ENCODE measurements around the gene SFXN4. TPM values are rescaled to one million over a fixed set of nuclear protein-coding genes. Genes with fewer than 3 reads are reported as not detected.

Gene SFXN4
- total and polyA plus RNA-seq, 2 of the 13 experiments (the other 11 are each of a cell fraction or from before 2014, with no cell fraction given), result 47.7 to 64.9 TPM

DNA sequence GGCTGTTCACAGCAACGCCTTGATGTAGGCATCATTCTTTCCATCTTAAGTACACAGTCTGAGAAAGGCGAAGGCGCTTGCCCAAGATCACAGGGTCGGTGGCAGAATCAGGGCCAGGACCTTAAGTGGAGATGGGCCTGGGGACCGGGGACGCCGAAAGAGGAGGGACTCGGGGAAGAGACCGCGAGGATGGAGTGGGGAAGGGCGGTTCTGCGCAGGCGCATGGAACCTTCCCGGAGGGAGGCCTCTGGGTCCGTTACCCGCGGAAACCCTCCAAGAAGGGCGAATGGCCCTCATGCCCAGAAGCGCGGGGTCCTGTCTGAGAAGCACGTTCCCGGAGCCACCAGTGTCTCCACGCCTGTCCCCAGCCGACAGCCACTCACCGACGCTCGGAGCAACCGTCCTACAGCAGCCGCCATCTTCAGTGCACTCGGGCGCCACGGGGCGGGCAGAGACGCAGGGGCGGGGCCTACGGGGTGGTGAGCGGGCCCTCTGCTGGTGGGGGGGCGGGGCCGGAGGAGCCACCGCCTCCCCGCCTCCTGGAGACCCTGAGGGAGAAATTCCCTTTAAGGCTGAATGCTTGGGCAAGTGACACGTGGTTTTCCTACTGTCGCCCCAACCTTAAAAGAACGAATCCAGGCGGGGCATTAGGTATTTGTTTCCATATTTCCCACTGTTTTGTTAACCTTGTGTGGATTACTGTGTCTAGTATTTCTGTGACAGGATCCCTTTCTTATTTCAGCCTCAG, 13.0 kb upstream of the SFXN4 start, which contains the start of gene PRDX3 (continued):
- TF ChIP-seq ZNF326 (CRISPR knock-in tag; IDR thresholded peaks at IDR 0.05; ENCODE audit: borderline replicate concordance) (no peak), ZNF234 (CRISPR knock-in tag; conservative IDR thresholded peaks at IDR 0.05) (no peak), U2AF1 (optimal IDR thresholded peaks at IDR 0.05; ENCODE audit: low read depth, low read length) (no peak), ZNF276 (CRISPR knock-in tag; IDR thresholded peaks at IDR 0.05; ENCODE audit: low read depth) (peak; percentile 62; the same call in 1 of the 2 replicates), ZKSCAN5 (CRISPR knock-in tag; IDR thresholded peaks at IDR 0.05) (no peak), FOXK2 (IDR thresholded peaks at IDR 0.05) (no peak), EHMT2 (IDR thresholded peaks at IDR 0.05; ENCODE audit: borderline replicate concordance, low read depth, low read length) (no peak), ATF1 (CRISPR knock-in tag; IDR thresholded peaks at IDR 0.05) (no peak), RBAK (CRISPR knock-in tag; IDR thresholded peaks at IDR 0.05) (no peak), KLF13 (CRISPR knock-in tag; IDR thresholded peaks at IDR 0.05) (peak; percentile 81; the same call in 1 of the 2 replicates), ZNF431 (CRISPR knock-in tag; IDR thresholded peaks at IDR 0.05; ENCODE audit: borderline replicate concordance, low read depth) (no peak), MED8 (CRISPR knock-in tag; IDR thresholded peaks at IDR 0.05; ENCODE audit: insufficient replicate concordance) (peak; percentile 69), NFE2L1 (CRISPR knock-in tag; IDR thresholded peaks at IDR 0.05; ENCODE audit: borderline replicate concordance) (no peak), ZNF275 (CRISPR knock-in tag; IDR thresholded peaks at IDR 0.05; ENCODE audit: borderline replicate concordance) (peak; percentile 78; the same call in 1 of the 2 replicates), IRX3 (CRISPR knock-in tag; IDR thresholded peaks at IDR 0.05; ENCODE audit: borderline replicate concordance, low read depth) (no peak)
- TF ChIP-seq, protein P1, sequence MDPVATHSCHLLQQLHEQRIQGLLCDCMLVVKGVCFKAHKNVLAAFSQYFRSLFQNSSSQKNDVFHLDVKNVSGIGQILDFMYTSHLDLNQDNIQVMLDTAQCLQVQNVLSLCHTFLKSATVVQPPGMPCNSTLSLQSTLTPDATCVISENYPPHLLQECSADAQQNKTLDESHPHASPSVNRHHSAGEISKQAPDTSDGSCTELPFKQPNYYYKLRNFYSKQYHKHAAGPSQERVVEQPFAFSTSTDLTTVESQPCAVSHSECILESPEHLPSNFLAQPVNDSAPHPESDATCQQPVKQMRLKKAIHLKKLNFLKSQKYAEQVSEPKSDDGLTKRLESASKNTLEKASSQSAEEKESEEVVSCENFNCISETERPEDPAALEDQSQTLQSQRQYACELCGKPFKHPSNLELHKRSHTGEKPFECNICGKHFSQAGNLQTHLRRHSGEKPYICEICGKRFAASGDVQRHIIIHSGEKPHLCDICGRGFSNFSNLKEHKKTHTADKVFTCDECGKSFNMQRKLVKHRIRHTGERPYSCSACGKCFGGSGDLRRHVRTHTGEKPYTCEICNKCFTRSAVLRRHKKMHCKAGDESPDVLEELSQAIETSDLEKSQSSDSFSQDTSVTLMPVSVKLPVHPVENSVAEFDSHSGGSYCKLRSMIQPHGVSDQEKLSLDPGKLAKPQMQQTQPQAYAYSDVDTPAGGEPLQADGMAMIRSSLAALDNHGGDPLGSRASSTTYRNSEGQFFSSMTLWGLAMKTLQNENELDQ (CRISPR knock-in tag; IDR thresholded peaks at IDR 0.05; ENCODE audit: borderline replicate concordance), result no peak
- TF ChIP-seq, protein P2, sequence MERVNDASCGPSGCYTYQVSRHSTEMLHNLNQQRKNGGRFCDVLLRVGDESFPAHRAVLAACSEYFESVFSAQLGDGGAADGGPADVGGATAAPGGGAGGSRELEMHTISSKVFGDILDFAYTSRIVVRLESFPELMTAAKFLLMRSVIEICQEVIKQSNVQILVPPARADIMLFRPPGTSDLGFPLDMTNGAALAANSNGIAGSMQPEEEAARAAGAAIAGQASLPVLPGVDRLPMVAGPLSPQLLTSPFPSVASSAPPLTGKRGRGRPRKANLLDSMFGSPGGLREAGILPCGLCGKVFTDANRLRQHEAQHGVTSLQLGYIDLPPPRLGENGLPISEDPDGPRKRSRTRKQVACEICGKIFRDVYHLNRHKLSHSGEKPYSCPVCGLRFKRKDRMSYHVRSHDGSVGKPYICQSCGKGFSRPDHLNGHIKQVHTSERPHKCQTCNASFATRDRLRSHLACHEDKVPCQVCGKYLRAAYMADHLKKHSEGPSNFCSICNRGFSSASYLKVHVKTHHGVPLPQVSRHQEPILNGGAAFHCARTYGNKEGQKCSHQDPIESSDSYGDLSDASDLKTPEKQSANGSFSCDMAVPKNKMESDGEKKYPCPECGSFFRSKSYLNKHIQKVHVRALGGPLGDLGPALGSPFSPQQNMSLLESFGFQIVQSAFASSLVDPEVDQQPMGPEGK (CRISPR knock-in tag; IDR thresholded peaks at IDR 0.05), result peak; percentile 35; the same call in 1 of the 2 replicates
- TF ChIP-seq, protein P3, sequence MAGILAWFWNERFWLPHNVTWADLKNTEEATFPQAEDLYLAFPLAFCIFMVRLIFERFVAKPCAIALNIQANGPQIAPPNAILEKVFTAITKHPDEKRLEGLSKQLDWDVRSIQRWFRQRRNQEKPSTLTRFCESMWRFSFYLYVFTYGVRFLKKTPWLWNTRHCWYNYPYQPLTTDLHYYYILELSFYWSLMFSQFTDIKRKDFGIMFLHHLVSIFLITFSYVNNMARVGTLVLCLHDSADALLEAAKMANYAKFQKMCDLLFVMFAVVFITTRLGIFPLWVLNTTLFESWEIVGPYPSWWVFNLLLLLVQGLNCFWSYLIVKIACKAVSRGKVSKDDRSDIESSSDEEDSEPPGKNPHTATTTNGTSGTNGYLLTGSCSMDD (CRISPR knock-in tag; IDR thresholded peaks at IDR 0.05), result no peak
